Fibroblast of pulmonary artery (primary cell): ENCODE data around the gene ZDHHC3.

Experiments used
- DNase-seq: peaks from one replicate; pipeline ENCODE4 v3.0.0-alpha.2; 2010; ENCODE audit warnings: low read depth
- H3K4me3 ChIP-seq: replicated peaks from 2 replicates; pipeline ENCODE4 v1.5.1; 2011; ENCODE audit warnings: low read depth, mild to moderate bottlenecking, control low read depth, low read length, moderate library complexity
- CTCF ChIP-seq: IDR thresholded peaks from 2 replicates; pipeline ENCODE4 v1.5.1; 2011; ENCODE audit warnings: mild to moderate bottlenecking, control low read depth, low read length, inconsistent platforms; ENCODE audit errors: missing control alignments

Gene ZDHHC3

GRCh38 chr3:44981751-44982150, 5.8 kb upstream of the ZDHHC3 start:
- no peak overlapping the region for H3K4me3 ChIP-seq
- no peak for DNase-seq
- TF ChIP-seq CTCF = no peak

GRCh38 chr3:44981220-44981619, 5.2 kb upstream of the ZDHHC3 start:
- H3K4me3 ChIP-seq = no peak overlapping the region
- peak; percentile 20 for DNase-seq
- no peak for TF ChIP-seq CTCF

GRCh38 chr3:44974416-44974815, 1.6 kb downstream of the ZDHHC3 start:
- no peak for DNase-seq
- TF ChIP-seq CTCF = no peak
- peak overlapping the region; percentile 98 for H3K4me3 ChIP-seq

GRCh38 chr3:44970926-44971490, 5.0 kb downstream of the ZDHHC3 start:
- no peak overlapping the region for H3K4me3 ChIP-seq
- no peak for DNase-seq
- TF ChIP-seq CTCF = no peak

- H3K4me3 ChIP-seq = no peak overlapping the region
- TF ChIP-seq CTCF = no peak
- no peak for DNase-seq
These were observed 6.2 kb downstream of the ZDHHC3 start for GRCh38 chr3:44969828-44970179.

GRCh38 chr3:44969154-44969827, 6.7 kb downstream of the ZDHHC3 start:
- no peak for TF ChIP-seq CTCF
- no peak overlapping the region for H3K4me3 ChIP-seq
- no peak for DNase-seq

GRCh38 chr3:44968447-44968858, 7.5 kb downstream of the ZDHHC3 start:
- TF ChIP-seq CTCF = no peak
- no peak for DNase-seq
- H3K4me3 ChIP-seq = no peak overlapping the region
